OCI-LY1 (cell line): Measurements from ENCODE around the gene COL19A1.

Source experiments
- H2AFZ ChIP-seq: fragments of 200-600 bp; sonication (generic), shearing (Covaris generic); 2 replicates; pipeline ENCODE4 v1.6.0; 2014; ENCODE audit warnings: antibody characterized with exemption, mild to moderate bottlenecking, low read length
- H3F3A ChIP-seq: fragments of 200-600 bp; sonication (generic), shearing (Covaris generic); 2 replicates; pipeline ENCODE4 v1.6.0; 2014; ENCODE audit warnings: mild to moderate bottlenecking, antibody characterized with exemption, low read length, moderate library complexity; ENCODE audit not compliant: insufficient read depth
- H3K27ac ChIP-seq: fragments of 200-600 bp; sonication (generic); 2 replicates; pipeline ENCODE4 v1.5.1; 2014; ENCODE audit warnings: low read length, mixed run types, mild to moderate bottlenecking, low read depth; ENCODE audit not compliant: poor library complexity, severe bottlenecking
- H3K27me3 ChIP-seq: fragments of 200-600 bp; sonication (generic); 2 replicates; pipeline ENCODE4 v1.6.0; 2014; ENCODE audit warnings: antibody characterized with exemption, mild to moderate bottlenecking, low read length, moderate library complexity; ENCODE audit not compliant: insufficient read depth
- H3K36me3 ChIP-seq: fragments of 200-600 bp; sonication (generic); 2 replicates; pipeline ENCODE4 v1.6.1; 2014; ENCODE audit warnings: mild to moderate bottlenecking, antibody characterized with exemption, low read length, moderate library complexity, mixed read lengths; ENCODE audit not compliant: insufficient read depth
- H3K4me1 ChIP-seq: fragments of 200-600 bp; sonication (generic); 2 replicates; pipeline ENCODE4 v1.5.1; 2014; ENCODE audit warnings: mild to moderate bottlenecking, low read length, moderate library complexity; ENCODE audit not compliant: insufficient read depth, severe bottlenecking
- H3K4me2 ChIP-seq: fragments of 200-600 bp; sonication (generic), shearing (Covaris generic); 2 replicates; pipeline ENCODE4 v1.6.1; 2014; ENCODE audit warnings: low read length
- H3K4me3 ChIP-seq: fragments of 200-600 bp; sonication (generic); 2 replicates; pipeline ENCODE4 v1.5.1; 2014; ENCODE audit warnings: low read length, low read depth, mild to moderate bottlenecking, mixed read lengths; ENCODE audit not compliant: poor library complexity, severe bottlenecking
- H3K79me2 ChIP-seq: fragments of 200-600 bp; shearing (Covaris generic); 2 replicates; pipeline ENCODE4 v1.6.1; 2016; ENCODE audit warnings: mixed run types, low read length, mixed read lengths; ENCODE audit not compliant: insufficient read depth
- H3K9ac ChIP-seq: fragments of 200-600 bp; sonication (generic), shearing (Covaris generic); 2 replicates; pipeline ENCODE4 v1.6.1; 2014; ENCODE audit warnings: mild to moderate bottlenecking, low read length, mixed read lengths
- H3K9me2 ChIP-seq: fragments of 200-600 bp; sonication (generic), shearing (Covaris generic); 2 replicates; pipeline ENCODE4 v1.6.1; 2014; ENCODE audit warnings: low read depth, mild to moderate bottlenecking, low read length, mixed read lengths
- H3K9me3 ChIP-seq: fragments of 200-600 bp; shearing (Covaris generic); 2 replicates; pipeline ENCODE4 v1.6.1; 2014; ENCODE audit warnings: low read length, mixed read lengths
- H4K20me1 ChIP-seq: fragments of 200-600 bp; sonication (generic), shearing (Covaris generic); 2 replicates; pipeline ENCODE4 v1.6.0; 2016; ENCODE audit warnings: mild to moderate bottlenecking, low read length; ENCODE audit not compliant: insufficient read depth
- EZH2 ChIP-seq: fragments of 200-600 bp; sonication (generic), shearing (Covaris generic); IDR thresholded peaks from 2 replicates; pipeline ENCODE4 v1.8.0; 2017; ENCODE audit warnings: borderline replicate concordance, mixed run types, mild to moderate bottlenecking, antibody characterized with exemption, low read length, moderate library complexity, mixed read lengths
- TF ChIP-seq, protein P1 (sequence below): fragments of 200-600 bp; sonication (generic), shearing (Covaris generic); IDR thresholded peaks from 2 replicates; pipeline ENCODE4 v1.5.1; 2017; ENCODE audit warnings: mild to moderate bottlenecking, antibody characterized with exemption, low read length, moderate library complexity, mixed read lengths

COL19A1 gene

DNA sequence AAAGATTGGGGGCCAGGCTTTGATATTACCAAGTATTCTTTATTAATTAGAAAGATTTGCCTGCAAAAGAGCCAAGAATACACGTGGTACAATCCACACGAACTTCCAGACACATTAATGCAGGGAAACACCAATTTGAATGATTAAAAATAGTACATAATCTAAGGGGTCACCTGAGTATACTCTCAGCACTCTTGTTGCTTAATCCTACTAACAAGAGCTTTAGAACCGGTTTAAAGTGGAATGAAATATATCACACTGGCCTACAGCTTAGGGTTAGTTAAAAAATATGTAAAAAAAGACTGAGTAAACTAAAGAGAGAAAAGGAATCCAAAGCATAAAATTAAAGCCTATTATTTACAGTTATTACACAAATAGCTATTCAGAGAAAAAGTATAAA lies 387.6 kb downstream of the COL19A1 start:
- H4K20me1 ChIP-seq: no peaks in the 10 kb centered on the region
- no peaks in the 10 kb centered on the region for H3F3A ChIP-seq
- H2AFZ ChIP-seq: no peak overlapping the region
- H3K36me3 ChIP-seq: no peaks in the 10 kb centered on the region
- no peaks in the 10 kb centered on the region for H3K79me2 ChIP-seq
- H3K4me1 ChIP-seq: no peaks in the 10 kb centered on the region
- H3K9me3 ChIP-seq: no peaks in the 10 kb centered on the region
- no peak overlapping the region for H3K27ac ChIP-seq
- no peak overlapping the region for H3K4me2 ChIP-seq
- no peaks in the 10 kb centered on the region for H3K27me3 ChIP-seq
- TF ChIP-seq, protein P1, sequence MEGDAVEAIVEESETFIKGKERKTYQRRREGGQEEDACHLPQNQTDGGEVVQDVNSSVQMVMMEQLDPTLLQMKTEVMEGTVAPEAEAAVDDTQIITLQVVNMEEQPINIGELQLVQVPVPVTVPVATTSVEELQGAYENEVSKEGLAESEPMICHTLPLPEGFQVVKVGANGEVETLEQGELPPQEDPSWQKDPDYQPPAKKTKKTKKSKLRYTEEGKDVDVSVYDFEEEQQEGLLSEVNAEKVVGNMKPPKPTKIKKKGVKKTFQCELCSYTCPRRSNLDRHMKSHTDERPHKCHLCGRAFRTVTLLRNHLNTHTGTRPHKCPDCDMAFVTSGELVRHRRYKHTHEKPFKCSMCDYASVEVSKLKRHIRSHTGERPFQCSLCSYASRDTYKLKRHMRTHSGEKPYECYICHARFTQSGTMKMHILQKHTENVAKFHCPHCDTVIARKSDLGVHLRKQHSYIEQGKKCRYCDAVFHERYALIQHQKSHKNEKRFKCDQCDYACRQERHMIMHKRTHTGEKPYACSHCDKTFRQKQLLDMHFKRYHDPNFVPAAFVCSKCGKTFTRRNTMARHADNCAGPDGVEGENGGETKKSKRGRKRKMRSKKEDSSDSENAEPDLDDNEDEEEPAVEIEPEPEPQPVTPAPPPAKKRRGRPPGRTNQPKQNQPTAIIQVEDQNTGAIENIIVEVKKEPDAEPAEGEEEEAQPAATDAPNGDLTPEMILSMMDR: no peak
- TF ChIP-seq EZH2: no peak
- no peak overlapping the region for H3K9ac ChIP-seq
- no peaks in the 10 kb centered on the region for H3K9me2 ChIP-seq
- no peak overlapping the region for H3K4me3 ChIP-seq

DNA sequence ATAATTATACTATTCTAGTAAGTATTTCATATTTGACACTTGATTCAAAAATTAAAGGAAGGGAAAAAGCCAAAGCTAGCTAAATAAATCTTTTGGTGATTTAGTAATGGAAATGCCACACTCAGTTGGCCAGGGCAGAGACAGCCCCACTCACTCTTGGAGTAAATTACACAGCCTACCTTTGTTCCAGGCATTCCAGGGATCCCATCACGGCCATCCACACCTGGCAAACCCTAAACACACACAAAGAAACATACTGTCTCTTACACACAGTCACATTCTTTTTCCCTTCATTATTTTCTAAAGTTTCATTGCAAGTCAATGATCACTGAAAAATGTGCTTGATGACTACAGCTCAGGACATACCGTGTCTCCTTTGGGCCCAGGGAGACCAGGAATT lies 388.4 kb downstream of the COL19A1 start:
- TF ChIP-seq EZH2: no peak
- TF ChIP-seq, protein P1: no peak
- H3K27ac ChIP-seq: no peak overlapping the region
- no peak overlapping the region for H3K4me2 ChIP-seq
- H3F3A ChIP-seq: no peaks in the 10 kb centered on the region
- no peaks in the 10 kb centered on the region for H3K27me3 ChIP-seq
- H3K4me1 ChIP-seq: no peaks in the 10 kb centered on the region
- H4K20me1 ChIP-seq: no peaks in the 10 kb centered on the region
- H3K9me3 ChIP-seq: no peaks in the 10 kb centered on the region
- H3K4me3 ChIP-seq: no peak overlapping the region
- H3K9me2 ChIP-seq: no peaks in the 10 kb centered on the region
- H3K9ac ChIP-seq: no peak overlapping the region
- H2AFZ ChIP-seq: no peak overlapping the region
- no peaks in the 10 kb centered on the region for H3K36me3 ChIP-seq
- H3K79me2 ChIP-seq: no peaks in the 10 kb centered on the region

GRCh38 chr6:70257768-70258273 lies 391.5 kb downstream of the COL19A1 start:
- Histone ChIP-seq H3K36me3 (no peaks in the 10 kb centered on the region), H3K4me3 (no peak overlapping the region), H3K27me3 (no peaks in the 10 kb centered on the region), H3K27ac (no peak overlapping the region), H4K20me1 (no peaks in the 10 kb centered on the region), H3K9me3 (no peaks in the 10 kb centered on the region), H3K9me2 (no peaks in the 10 kb centered on the region), H3K79me2 (no peaks in the 10 kb centered on the region), H3F3A (no peaks in the 10 kb centered on the region), H3K9ac (no peak overlapping the region), H2AFZ (no peak overlapping the region), H3K4me1 (no peaks in the 10 kb centered on the region), H3K4me2 (no peak overlapping the region)
- TF ChIP-seq EZH2: no peak
- TF ChIP-seq, protein P1: no peak
